GM18517 (cell line): Measurements from ENCODE around the gene ADARB2.
A peak's percentile ranks its signal among the peaks of the same experiment; 100 is the strongest.

Experiments
- ATAC-seq: cut with Tn5 transposase; IDR thresholded peaks from one replicate; pipeline ENCODE4 v1.9.1; 2021; ENCODE audit warnings: mild to moderate bottlenecking, moderate library complexity; ENCODE audit not compliant: unreplicated experiment

Gene ADARB2

DNA sequence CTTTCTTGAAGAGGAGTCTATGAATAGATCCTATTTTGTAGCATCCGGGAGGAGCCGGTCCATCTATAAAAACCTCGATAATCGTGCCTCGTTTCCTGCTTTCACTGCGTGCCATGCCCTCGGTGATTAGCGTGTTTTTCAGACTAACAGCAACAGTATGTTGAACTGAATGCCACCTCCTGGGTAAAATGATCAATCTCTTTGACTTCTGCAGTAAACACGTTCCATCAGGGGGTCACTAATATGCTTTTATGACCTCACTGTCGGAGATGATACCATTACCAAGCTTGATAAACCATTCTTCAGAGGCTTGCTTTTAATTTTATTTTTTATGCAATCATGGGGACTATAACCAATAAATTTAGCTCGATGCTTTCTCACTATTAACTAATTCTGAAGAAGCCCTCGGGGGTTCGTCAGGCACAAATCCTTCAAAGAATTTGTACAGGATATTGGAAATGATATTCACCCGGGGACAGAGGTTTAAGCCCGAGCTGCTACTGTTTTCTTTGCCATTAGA lies 228.3 kb downstream of the ADARB2 start:
- ATAC-seq, result no peak

- ATAC-seq, result no peak
Observed at GRCh38 chr10:1508096-1508495, 229.2 kb downstream of the ADARB2 start.

DNA sequence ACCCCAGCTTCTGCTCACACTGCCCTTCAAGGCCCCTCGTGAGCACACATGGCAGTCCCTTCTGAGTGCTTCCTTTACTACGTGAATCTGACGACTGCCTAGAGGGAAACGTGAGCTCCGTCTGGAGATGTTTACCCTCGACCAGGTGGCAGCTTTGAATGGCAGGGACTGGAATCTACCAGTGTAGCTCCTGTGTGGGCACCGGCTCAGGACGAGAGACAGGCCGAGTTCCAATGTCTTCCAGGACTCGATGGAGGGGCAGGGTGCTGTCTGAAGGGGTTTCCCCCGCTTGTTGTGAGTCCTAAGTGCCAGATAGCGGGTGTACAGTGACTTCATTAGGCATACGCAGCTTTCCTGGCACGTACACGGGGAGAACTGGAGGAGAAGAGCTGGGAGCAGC lies 229.9 kb downstream of the ADARB2 start:
- no peak for ATAC-seq

GRCh38 chr10:1504940-1505339 lies 232.4 kb downstream of the ADARB2 start:
- no peak for ATAC-seq

DNA sequence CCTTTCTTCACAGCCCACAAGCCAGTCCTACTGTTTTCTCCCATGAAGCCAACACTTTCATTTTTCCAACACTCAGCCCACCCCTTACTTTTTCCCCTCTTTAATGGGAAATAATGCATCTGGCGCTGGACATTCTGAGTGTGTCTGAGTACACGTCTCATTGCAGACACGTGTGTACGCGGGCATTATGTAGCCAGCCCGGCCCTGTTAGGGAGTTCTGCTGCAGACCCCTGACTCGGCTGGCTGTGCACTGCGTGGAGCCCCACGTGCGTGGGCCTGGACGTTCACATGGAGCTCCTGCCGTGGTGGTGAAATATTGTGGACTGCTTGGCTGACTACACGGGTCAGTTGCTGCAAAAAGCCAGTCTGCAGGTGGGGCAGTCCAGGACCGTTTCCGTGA lies 233.0 kb downstream of the ADARB2 start:
- no peak for ATAC-seq

DNA sequence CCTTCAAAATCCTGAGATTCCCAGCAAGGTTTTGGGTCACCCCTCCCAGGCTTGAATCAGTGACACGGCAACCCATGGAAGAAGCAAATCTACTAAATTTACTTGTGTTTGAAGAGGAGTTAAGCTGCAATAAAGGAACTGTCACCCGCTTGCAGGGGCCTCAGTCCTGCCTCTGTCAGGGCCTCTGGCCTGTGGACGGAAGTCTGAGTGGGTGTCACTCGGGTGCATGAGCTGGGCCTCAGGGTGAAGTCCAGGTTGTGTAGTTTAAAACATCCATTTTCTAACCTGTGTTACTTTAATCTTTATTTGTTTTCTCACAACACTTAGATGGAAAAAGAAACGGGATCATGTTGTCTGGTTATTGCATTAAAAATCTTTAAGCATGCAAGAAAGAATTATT lies 234.9 kb downstream of the ADARB2 start:
- no peak for ATAC-seq

- no peak for ATAC-seq
Observed at GRCh38 chr10:1499359-1499957, 237.9 kb downstream of the ADARB2 start.

GRCh38 chr10:1498746-1499358 lies 238.5 kb downstream of the ADARB2 start:
- ATAC-seq, result no peak

GRCh38 chr10:1495915-1496517 lies 241.3 kb downstream of the ADARB2 start:
- no peak for ATAC-seq

DNA sequence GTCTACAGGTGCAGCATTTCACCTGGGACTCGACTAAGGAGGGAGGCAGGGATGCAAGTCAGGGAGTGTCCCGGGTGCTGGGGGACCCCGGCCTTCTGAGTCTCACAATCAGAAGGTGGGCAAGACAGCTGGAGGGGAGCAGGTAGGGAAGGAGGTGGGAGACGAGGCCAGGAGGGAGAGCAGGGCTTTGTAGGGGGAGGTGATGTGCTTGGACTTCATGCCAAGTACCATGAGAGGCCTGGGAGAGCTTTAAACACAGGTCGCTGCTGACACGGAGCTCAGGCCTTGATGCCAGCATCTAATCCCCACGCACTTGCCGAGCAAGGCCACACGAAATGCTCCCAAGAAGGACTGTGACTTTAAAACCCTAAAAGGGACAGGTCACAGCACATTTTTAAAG lies 244.7 kb downstream of the ADARB2 start:
- ATAC-seq, result no peak

DNA sequence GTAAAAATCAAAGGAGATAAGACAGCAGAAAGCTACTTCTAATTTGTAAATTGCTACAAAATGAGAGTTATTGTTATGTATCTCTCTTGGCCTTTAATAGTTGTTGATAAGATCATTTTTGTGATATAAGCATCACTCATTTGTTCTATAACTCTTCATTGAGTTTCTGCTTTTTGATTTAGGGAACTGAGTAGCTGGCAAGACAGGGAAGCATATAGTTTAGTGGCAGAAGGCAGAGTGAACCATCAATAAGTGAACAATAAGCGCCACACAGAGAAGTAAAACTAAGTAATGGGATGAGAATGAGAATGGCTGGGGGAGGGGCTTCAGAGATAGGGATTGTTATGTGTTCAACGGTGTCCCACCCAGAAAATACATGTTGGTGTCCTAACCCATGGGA lies 245.4 kb downstream of the ADARB2 start:
- no peak for ATAC-seq

DNA sequence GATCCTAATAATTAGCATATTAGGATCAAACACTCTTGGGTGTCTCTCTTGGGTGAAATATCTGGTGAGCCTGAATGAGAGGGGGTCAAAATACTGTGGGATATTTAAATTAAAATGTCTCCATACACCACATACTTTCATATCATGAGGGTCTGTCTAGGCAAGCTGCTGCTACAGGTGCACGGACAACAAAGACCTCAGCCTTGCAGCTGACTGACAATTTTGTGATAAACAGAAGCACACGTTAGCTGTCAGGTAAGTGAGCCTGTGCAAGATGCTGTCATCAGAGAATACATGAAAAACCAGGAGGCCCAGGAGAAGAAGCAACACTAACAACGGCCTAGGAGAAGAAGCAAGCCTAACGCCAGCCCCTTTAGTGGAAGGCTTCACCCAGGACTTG lies 247.5 kb downstream of the ADARB2 start:
- no peak for ATAC-seq

- peak; percentile 96 for ATAC-seq
Observed at GRCh38 chr10:1488970-1489548, 248.3 kb downstream of the ADARB2 start.

- no peak for ATAC-seq
Observed at GRCh38 chr10:1486841-1487687, 250.3 kb downstream of the ADARB2 start.

DNA sequence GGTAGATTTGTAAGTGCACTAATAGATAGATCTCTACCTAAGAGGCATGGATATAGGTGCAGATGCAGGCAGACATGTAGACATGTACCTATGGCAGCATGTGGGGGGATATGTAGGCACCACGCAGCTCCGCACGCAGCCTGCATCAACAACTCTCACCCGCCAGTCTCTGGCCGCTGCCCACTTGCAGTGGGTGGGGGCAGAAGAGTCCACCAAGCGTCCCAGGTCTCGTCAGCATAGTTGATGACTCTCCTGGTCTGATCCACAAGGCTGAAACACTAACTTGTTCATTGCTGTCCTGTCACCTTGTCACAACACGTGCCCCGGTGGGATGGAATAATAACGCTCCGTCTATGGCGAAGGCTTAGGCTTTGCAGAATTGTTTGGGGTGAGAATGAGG lies 252.0 kb downstream of the ADARB2 start:
- ATAC-seq, result no peak

DNA sequence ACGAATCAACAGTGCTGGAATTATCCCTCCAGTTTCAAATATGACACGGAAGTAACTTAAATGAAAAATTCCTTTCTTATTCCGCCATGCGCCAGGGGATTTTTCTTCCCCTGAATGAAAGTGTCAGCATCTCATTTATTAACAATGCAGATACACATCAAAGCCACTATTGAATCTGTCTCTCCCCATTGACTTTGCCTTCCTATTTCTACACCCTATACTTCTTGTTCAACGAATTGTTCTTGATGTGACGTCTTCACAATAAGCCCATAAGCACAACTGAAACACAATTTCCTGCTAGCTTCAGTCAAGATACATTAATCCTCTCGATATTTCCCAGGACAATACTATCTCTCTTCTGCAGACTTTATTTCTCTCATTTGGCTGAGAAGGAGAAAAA lies 253.5 kb downstream of the ADARB2 start:
- no peak for ATAC-seq

DNA sequence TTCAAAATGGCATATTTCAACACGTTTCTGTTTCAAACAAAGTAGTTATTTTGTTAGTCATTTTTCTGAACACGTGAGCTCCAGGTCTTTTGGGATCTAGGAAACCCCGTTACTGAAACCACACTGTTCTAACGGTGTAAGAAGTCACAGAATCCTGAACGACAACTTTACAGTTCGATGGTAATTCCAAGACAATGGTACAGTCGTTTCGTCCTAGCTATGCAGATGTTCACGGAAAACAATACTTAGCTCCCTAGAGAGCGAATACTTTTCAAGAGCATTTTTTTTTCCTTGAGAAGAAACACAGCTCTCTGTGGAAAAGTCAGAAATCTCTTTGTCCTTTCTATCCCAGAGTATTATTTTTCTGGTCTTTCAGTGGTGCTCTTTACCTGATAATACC lies 254.1 kb downstream of the ADARB2 start:
- no peak for ATAC-seq

- no peak for ATAC-seq
Observed at GRCh38 chr10:1477578-1477977, 259.7 kb downstream of the ADARB2 start.

DNA sequence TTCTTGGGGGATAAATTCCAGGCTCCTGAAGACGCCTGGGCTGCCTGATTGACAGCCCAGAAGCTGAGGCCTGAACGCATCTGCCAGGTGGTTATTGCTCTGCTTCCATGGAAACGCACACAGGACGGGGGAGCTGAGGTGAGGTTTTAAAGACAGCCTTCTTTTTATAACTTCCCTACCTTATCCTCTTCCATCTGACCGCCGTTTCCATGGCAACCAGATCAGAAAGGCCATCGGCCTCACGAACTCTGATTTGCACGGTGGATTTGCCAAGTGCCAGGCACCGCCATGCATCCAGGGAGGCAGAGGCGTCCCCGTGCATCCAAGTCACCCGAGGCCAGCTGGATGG lies 260.9 kb downstream of the ADARB2 start:
- no peak for ATAC-seq

DNA sequence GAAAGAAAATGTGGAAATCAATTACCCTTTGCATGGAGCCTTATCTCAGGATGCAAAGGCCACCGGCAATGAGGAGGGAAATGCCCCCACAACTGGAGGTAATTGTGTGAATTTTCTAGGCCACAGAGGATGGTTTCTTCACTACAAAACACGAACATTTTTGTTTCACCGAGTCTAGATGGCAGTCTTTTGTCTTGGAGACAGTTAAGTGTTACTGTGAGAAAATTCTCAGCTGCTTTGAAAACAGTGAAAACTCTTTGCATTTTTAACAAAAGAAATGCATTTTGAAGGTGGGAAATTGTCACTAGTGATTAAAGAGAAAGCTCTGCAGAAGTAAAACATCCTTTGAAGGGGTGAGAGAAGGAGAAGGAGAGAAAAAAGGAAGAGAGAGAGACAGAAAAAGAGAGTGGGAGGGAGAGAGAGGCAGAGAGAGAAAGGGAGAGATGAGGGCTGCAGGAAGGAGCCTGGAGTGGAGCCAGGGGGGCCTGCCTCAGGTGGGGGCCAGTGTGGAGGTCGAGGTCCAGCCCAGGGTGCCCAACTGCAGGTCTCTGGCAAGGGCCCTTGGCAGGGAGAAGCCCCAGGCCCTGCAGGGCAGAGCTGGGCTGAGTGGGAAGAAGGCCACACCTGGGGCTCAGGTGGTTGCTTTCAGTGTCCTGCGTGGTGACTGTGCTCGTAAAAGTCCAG lies 261.4 kb downstream of the ADARB2 start:
- no peak for ATAC-seq

DNA sequence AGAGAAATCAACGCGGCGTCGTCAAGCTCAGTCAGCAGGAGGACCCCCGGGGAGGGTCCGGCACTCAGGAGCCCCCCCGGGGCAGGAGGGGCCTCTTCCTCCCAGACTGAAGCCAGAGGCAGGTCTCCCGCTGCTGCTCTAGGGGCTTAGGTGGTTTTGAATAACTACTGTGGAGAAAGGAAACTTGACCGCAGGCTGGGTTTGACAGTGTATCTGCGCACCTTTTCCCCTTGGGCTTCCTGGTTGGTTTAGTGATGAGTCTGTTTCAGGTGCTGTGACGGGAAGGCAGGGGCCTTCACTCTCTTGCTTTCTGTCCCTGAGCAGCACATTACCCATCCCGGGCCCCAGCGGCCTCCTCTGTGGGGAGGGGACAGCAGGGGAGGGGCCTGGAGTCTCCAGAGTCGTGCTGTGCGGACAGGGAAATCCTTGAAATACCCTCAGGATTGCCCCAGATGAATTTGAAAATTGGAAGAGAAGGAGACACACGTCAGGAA lies 262.2 kb downstream of the ADARB2 start:
- ATAC-seq, result no peak
